NB4 (cell line): ENCODE data around the gene ENOX1.

Experiments used
- POLR2A ChIP-seq: IDR thresholded peaks from 2 replicates; pipeline ENCODE4 v1.6.1; 2011; ENCODE audit warnings: mild to moderate bottlenecking; ENCODE audit not compliant: insufficient read length; ENCODE audit errors: extremely low read depth
- TF ChIP-seq, protein P1 (sequence below): IDR thresholded peaks from one replicate; pipeline ENCODE4 v1.5.1; 2012; ENCODE audit warnings: low read depth, low read length

DNA sequence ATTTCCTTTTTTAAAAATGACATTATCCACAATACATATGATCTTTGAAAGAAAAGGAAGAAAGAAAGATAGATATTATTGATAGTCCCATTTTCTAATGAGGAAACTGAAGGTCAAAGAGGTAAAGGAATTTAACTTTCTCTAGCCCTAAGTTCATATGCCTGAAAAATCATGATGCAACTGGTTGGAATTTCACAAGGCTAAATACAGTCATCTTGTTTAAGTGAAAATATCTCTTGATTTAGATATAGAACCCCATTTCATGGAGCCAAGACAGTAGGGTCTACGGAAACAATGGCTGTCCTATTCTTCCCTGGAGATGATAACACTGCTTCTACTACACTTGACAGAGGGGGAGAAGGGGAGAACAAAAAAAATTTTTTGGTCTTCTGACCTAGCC lies 397.2 kb downstream of the ENOX1 start:
- TF ChIP-seq POLR2A: no peak
- TF ChIP-seq, protein P1, sequence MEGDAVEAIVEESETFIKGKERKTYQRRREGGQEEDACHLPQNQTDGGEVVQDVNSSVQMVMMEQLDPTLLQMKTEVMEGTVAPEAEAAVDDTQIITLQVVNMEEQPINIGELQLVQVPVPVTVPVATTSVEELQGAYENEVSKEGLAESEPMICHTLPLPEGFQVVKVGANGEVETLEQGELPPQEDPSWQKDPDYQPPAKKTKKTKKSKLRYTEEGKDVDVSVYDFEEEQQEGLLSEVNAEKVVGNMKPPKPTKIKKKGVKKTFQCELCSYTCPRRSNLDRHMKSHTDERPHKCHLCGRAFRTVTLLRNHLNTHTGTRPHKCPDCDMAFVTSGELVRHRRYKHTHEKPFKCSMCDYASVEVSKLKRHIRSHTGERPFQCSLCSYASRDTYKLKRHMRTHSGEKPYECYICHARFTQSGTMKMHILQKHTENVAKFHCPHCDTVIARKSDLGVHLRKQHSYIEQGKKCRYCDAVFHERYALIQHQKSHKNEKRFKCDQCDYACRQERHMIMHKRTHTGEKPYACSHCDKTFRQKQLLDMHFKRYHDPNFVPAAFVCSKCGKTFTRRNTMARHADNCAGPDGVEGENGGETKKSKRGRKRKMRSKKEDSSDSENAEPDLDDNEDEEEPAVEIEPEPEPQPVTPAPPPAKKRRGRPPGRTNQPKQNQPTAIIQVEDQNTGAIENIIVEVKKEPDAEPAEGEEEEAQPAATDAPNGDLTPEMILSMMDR: no peak
